ENCODE data around the gene FGF2. TPM values are rescaled to one million over a fixed set of nuclear protein-coding genes. Genes with fewer than 3 reads are reported as not detected.
A peak's percentile ranks its signal among the peaks of the same experiment; 100 is the strongest.

Gene FGF2
- total RNA-seq, 1 experiment from 2014 or later: 13.0 TPM

DNA sequence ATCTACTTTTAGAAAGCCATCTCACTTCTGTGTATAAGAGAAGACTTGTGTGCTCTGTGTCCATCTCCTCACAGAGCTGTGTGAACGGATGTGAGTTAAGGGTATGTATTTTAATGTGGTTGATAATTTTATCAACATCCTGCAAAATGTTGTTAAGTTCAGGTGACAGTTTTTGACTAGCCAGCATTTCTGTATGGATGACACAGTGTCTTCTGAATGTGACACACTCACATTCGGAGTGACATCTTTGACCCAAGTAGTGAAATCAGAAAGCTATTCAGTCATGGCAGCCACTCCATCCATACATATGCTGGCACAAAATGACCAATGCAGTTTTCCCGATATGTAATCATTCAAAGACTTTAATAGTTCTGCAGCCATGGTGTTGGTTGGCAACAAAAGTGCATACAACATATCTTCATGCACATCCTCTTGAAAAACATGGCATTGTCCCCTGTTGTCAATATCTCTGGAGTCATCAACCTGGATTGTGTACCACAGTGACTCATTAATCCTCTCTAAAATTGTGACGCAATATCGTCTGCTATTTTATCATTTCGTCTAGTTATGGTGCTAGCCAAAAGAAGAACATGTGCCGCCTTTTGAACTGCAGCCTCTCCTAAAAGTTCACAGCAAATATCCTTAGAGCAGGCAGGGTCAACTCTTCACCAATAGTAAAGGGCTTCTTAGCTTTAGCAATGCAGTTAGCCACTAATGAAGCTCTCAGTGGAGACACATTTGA lies 6.8 kb upstream of the FGF2 start:
- BruUV-seq (replicated peaks): no TSS peak
- Histone ChIP-seq H3K27ac (ENCODE audit: low read depth, low read length, poor library complexity, severe bottlenecking) (no peak overlapping the region), H3K27me3 (replicated peaks; ENCODE audit: insufficient read depth, low read depth, low read length, poor library complexity) (no peaks in the 10 kb centered on the region), H3K4me1 (ENCODE audit: insufficient read depth, low read length, poor library complexity, severe bottlenecking) (peaks cover 8% of the 10 kb centered on the region), H3K36me3 (ENCODE audit: insufficient read depth, low read length, poor library complexity, severe bottlenecking) (no peaks in the 10 kb centered on the region), H3K9me3 (ENCODE audit: low read depth, low read length, poor library complexity, severe bottlenecking) (no peaks in the 10 kb centered on the region), H3K4me3 (ENCODE audit: low read depth, low read length, poor library complexity, severe bottlenecking) (no peak overlapping the region)
- intact Hi-C loops (cut with micrococcal nuclease; ENCODE audit: unreplicated experiment): no loop called here
- no peak for TF ChIP-seq EZH2 (IDR thresholded peaks at IDR 0.05; ENCODE audit: borderline replicate concordance, low read depth, low read length, poor library complexity, severe bottlenecking)
- TF ChIP-seq CTCF (conservative IDR thresholded peaks at IDR 0.05; ENCODE audit: low read depth, low read length): no peak
- POLR2A ChIA-PET (ENCODE audit: low non-redundant PET): no interaction called here
- CTCF ChIA-PET: no interaction called here
- DNase-seq (ENCODE audit: low spot score): peak; percentile 53

DNA sequence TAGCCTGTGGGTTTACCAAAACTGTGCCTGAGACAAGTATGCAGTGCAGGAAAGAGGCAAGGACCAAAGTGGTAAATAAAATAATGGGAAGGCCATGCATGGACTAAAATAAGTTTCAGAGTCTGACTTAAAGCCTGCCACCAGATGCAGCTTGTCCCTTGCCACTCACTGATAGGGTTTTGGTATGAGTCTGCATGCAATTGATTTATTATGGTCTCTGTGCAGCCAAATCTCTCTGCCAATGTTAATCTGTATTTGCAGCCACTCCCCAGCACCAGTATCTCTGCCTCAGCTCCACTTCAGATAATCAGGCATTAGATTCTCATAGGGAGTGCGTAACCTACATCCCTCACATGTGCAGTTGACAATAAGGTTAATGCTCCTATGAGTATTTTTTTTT lies 5.5 kb upstream of the FGF2 start:
- no peak overlapping the region for H3K4me3 ChIP-seq (ENCODE audit: low read depth, low read length, poor library complexity, severe bottlenecking)
- no peak for DNase-seq (ENCODE audit: low spot score)
- H3K9me3 ChIP-seq (ENCODE audit: low read depth, low read length, poor library complexity, severe bottlenecking): no peaks in the 10 kb centered on the region
- TF ChIP-seq EZH2 (IDR thresholded peaks at IDR 0.05; ENCODE audit: borderline replicate concordance, low read depth, low read length, poor library complexity, severe bottlenecking) (no peak), CTCF (conservative IDR thresholded peaks at IDR 0.05; ENCODE audit: low read depth, low read length) (no peak)
- ChIA-PET CTCF (no interaction called here), POLR2A (ENCODE audit: low non-redundant PET) (no interaction called here)
- H3K36me3 ChIP-seq (ENCODE audit: insufficient read depth, low read length, poor library complexity, severe bottlenecking): no peaks in the 10 kb centered on the region
- H3K27me3 ChIP-seq (replicated peaks; ENCODE audit: insufficient read depth, low read depth, low read length, poor library complexity): no peaks in the 10 kb centered on the region
- intact Hi-C loops (cut with micrococcal nuclease; ENCODE audit: unreplicated experiment): no loop called here
- H3K4me1 ChIP-seq (ENCODE audit: insufficient read depth, low read length, poor library complexity, severe bottlenecking): peaks cover 8% of the 10 kb centered on the region
- H3K27ac ChIP-seq (ENCODE audit: low read depth, low read length, poor library complexity, severe bottlenecking): no peak overlapping the region
- no TSS peak for BruUV-seq (replicated peaks)

DNA sequence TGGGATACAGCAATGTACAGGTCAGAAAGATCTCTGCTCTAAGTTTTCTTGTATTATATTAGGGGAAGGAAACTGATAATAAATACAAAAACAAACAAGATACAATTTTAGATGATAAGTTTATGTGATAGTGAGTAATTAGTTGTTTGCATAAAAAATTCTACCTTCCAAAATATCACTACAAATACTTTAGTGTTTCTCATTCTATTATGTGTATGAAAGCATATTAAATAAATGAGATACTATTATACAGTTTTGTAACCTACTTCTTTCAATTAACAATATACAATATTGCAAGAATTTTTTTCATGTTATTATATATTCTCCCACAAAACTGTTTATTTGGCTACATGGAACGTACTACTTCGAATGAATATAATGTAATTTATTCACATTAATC lies 4.2 kb upstream of the FGF2 start:
- H3K9me3 ChIP-seq (ENCODE audit: low read depth, low read length, poor library complexity, severe bottlenecking): no peaks in the 10 kb centered on the region
- POLR2A ChIA-PET (ENCODE audit: low non-redundant PET): no interaction called here

More for the DNA sequence above, 4.2 kb upstream of the FGF2 start:
- CTCF ChIA-PET: no interaction called here
- TF ChIP-seq CTCF (conservative IDR thresholded peaks at IDR 0.05; ENCODE audit: low read depth, low read length) (no peak), EZH2 (IDR thresholded peaks at IDR 0.05; ENCODE audit: borderline replicate concordance, low read depth, low read length, poor library complexity, severe bottlenecking) (no peak)
- Histone ChIP-seq H3K4me1 (ENCODE audit: insufficient read depth, low read length, poor library complexity, severe bottlenecking) (peaks cover 8% of the 10 kb centered on the region), H3K27ac (ENCODE audit: low read depth, low read length, poor library complexity, severe bottlenecking) (no peak overlapping the region), H3K27me3 (replicated peaks; ENCODE audit: insufficient read depth, low read depth, low read length, poor library complexity) (no peaks in the 10 kb centered on the region), H3K36me3 (ENCODE audit: insufficient read depth, low read length, poor library complexity, severe bottlenecking) (no peaks in the 10 kb centered on the region), H3K4me3 (ENCODE audit: low read depth, low read length, poor library complexity, severe bottlenecking) (no peak overlapping the region)
- no TSS peak for BruUV-seq (replicated peaks)
- no peak for DNase-seq (ENCODE audit: low spot score)
- intact Hi-C loops (cut with micrococcal nuclease; ENCODE audit: unreplicated experiment): no loop called here
